Loucy (cell line): ENCODE measurements around the gene IL17B.

Experiments used
- H2AFZ ChIP-seq: fragments of 200-600 bp; sonication (generic); 2 replicates; pipeline ENCODE4 v1.6.0; 2016; ENCODE audit warnings: antibody characterized with exemption, mild to moderate bottlenecking, low read length, moderate library complexity
- H3F3A ChIP-seq: fragments of 200-600 bp; 2 replicates; pipeline ENCODE4 v1.6.0; 2016; ENCODE audit warnings: antibody characterized with exemption, low read depth, mild to moderate bottlenecking
- H3K27me3 ChIP-seq: fragments of 200-600 bp; sonication (generic); 2 replicates; pipeline ENCODE4 v1.6.1; 2014; ENCODE audit warnings: low read length, mild to moderate bottlenecking; ENCODE audit not compliant: insufficient read depth, poor library complexity, severe bottlenecking
- H3K36me3 ChIP-seq: fragments of 200-600 bp; sonication (generic); 2 replicates; pipeline ENCODE4 v1.6.1; 2016; ENCODE audit warnings: low read length; ENCODE audit not compliant: insufficient read depth
- H3K4me1 ChIP-seq: fragments of 200-600 bp; sonication (generic); 2 replicates; pipeline ENCODE4 v1.5.1; 2014; ENCODE audit warnings: low read length, mild to moderate bottlenecking; ENCODE audit not compliant: insufficient read depth, poor library complexity, severe bottlenecking
- H3K4me2 ChIP-seq: fragments of 200-600 bp; sonication (generic); 2 replicates; pipeline ENCODE4 v1.6.0; 2014; ENCODE audit warnings: antibody characterized with exemption, low read length, low read depth, mild to moderate bottlenecking; ENCODE audit not compliant: poor library complexity, severe bottlenecking
- H3K4me3 ChIP-seq: fragments of 200-600 bp; sonication (generic); 2 replicates; pipeline ENCODE4 v1.5.1; 2014; ENCODE audit warnings: low read length, mild to moderate bottlenecking, mixed read lengths; ENCODE audit not compliant: poor library complexity, severe bottlenecking
- H3K79me2 ChIP-seq: fragments of 200-600 bp; sonication (generic); 2 replicates; pipeline ENCODE4 v1.6.1; 2014; ENCODE audit warnings: low read length; ENCODE audit not compliant: insufficient read depth
- H3K9ac ChIP-seq: fragments of 200-600 bp; sonication (generic); 2 replicates; pipeline ENCODE4 v1.6.0; 2014; ENCODE audit warnings: mild to moderate bottlenecking, low read depth, low read length, moderate library complexity; ENCODE audit not compliant: poor library complexity, severe bottlenecking
- H3K9me2 ChIP-seq: fragments of 200-600 bp; sonication (generic); replicated peaks from 2 replicates; pipeline ENCODE4 v1.6.1; 2016; ENCODE audit warnings: low read depth, low read length, mixed read lengths
- H3K9me3 ChIP-seq: fragments of 200-600 bp; sonication (generic); 2 replicates; pipeline ENCODE4 v1.6.1; 2014; ENCODE audit warnings: mild to moderate bottlenecking, antibody characterized with exemption, low read length, low read depth; ENCODE audit not compliant: insufficient read depth
- H4K20me1 ChIP-seq: fragments of 200-600 bp; sonication (generic); 2 replicates; pipeline ENCODE4 v1.6.0; 2014; ENCODE audit warnings: antibody characterized with exemption, low read length, mild to moderate bottlenecking; ENCODE audit not compliant: insufficient read depth, poor library complexity, severe bottlenecking
- CTCF ChIP-seq: fragments of 200-600 bp; sonication (generic); conservative IDR thresholded peaks from 2 replicates; pipeline ENCODE4 v1.5.1; 2014; ENCODE audit warnings: mild to moderate bottlenecking, antibody characterized with exemption, low read length
- EZH2phosphoT487 ChIP-seq: fragments of 200-600 bp; IDR thresholded peaks from 2 replicates; pipeline ENCODE4 v1.6.1; 2018; ENCODE audit warnings: antibody characterized with exemption, mild to moderate bottlenecking, moderate library complexity, borderline replicate concordance

The IL17B gene

GRCh38 chr5:149423049-149423793 is 44.1 kb upstream of the IL17B start:
- Histone ChIP-seq H2AFZ (no peak overlapping the region; the same call in 1 of the 2 replicates), H3K4me2 (no peak overlapping the region), H3K4me1 (peaks cover 6% of the 10 kb centered on the region), H3K4me3 (no peak overlapping the region), H3K9ac (no peak overlapping the region), H3F3A (no peaks in the 10 kb centered on the region), H4K20me1 (no peaks in the 10 kb centered on the region), H3K27me3 (no peaks in the 10 kb centered on the region), H3K9me2 (no peaks in the 10 kb centered on the region), H3K79me2 (no peaks in the 10 kb centered on the region), H3K9me3 (no peaks in the 10 kb centered on the region), H3K36me3 (no peaks in the 10 kb centered on the region)
- no peak for TF ChIP-seq CTCF
- no peak for TF ChIP-seq EZH2phosphoT487

- Histone ChIP-seq H3K4me1 (peaks cover 6% of the 10 kb centered on the region), H3F3A (no peaks in the 10 kb centered on the region), H3K4me3 (no peak overlapping the region), H3K4me2 (no peak overlapping the region), H2AFZ (no peak overlapping the region), H3K36me3 (no peaks in the 10 kb centered on the region), H4K20me1 (no peaks in the 10 kb centered on the region), H3K9me3 (no peaks in the 10 kb centered on the region), H3K27me3 (no peaks in the 10 kb centered on the region), H3K9me2 (no peaks in the 10 kb centered on the region), H3K79me2 (no peaks in the 10 kb centered on the region), H3K9ac (no peak overlapping the region)
- TF ChIP-seq EZH2phosphoT487 (no peak), CTCF (no peak)
These were observed 43.4 kb upstream of the IL17B start for GRCh38 chr5:149422366-149423048.

GRCh38 chr5:149421834-149422233 is 42.7 kb upstream of the IL17B start:
- Histone ChIP-seq H3K79me2 (no peaks in the 10 kb centered on the region), H3K4me1 (peaks cover 6% of the 10 kb centered on the region), H3F3A (no peaks in the 10 kb centered on the region)

More at GRCh38 chr5:149421834-149422233, 42.7 kb upstream of the IL17B start:
- Histone ChIP-seq H3K4me3 (no peak overlapping the region), H3K9ac (no peak overlapping the region), H4K20me1 (no peaks in the 10 kb centered on the region), H3K4me2 (no peak overlapping the region), H3K36me3 (no peaks in the 10 kb centered on the region), H3K9me3 (no peaks in the 10 kb centered on the region), H3K9me2 (no peaks in the 10 kb centered on the region), H2AFZ (no peak overlapping the region), H3K27me3 (no peaks in the 10 kb centered on the region)
- TF ChIP-seq CTCF (no peak), EZH2phosphoT487 (no peak)
